ENCODE measurements around the gene SETD1A. TPM values are rescaled to one million over a fixed set of nuclear protein-coding genes. Genes with fewer than 3 reads are reported as not detected.
A peak's percentile ranks its signal among the peaks of the same experiment; 100 is the strongest.

SETD1A gene
- total and polyA plus RNA-seq, 2 experiments from 2014 or later = 2.3 to 4.0 TPM

GRCh38 chr16:31032736-31033708 is 75.5 kb downstream of the SETD1A start, which contains the start of gene STX4:
STX4 (plus strand) TSS chr16:31033558; CDS start chr16:31033806, 248 bp downstream.
- no peaks in the 10 kb centered on the region for H3K9me3 ChIP-seq (ENCODE audit: low read depth)
- H3F3A ChIP-seq (ENCODE audit: insufficient read depth) = peaks cover 8% of the 10 kb centered on the region
- 1% methylated on average over 67 to 72 of the region's 75 CpGs for WGBS, 2 experiments (ENCODE audit: low coverage in 1 of 2, low lambda C conversion rate in 2 of 2, missing lambda C conversion rate in 2 of 2)
- H3K36me3 ChIP-seq (ENCODE audit: low read depth) = peaks cover 9% of the 10 kb centered on the region; the same call in 1 of the 2 replicates
- peak within 1 kb of the TSS; percentile 96 for H3K9ac ChIP-seq
- no peaks in the 10 kb centered on the region; the same call in 1 of the 2 replicates for H4K20me1 ChIP-seq (ENCODE audit: insufficient read depth)
- peak; percentile 100 for DNase-seq
- H3K4me2 ChIP-seq (ENCODE audit: unreplicated experiment) = peak within 1 kb of the TSS; percentile 82
- H3K9me2 ChIP-seq (ENCODE audit: insufficient read depth) = no peaks in the 10 kb centered on the region
- H3K79me2 ChIP-seq (ENCODE audit: insufficient read depth) = peaks cover 38% of the 10 kb centered on the region
- TF ChIP-seq EZH2phosphoT487 (IDR thresholded peaks at IDR 0.05; ENCODE audit: insufficient read depth, low read depth) (no peak), EZH2 (IDR thresholded peaks at IDR 0.05; ENCODE audit: insufficient read depth, poor library complexity, severe bottlenecking) (no peak)
- H3K4me1 ChIP-seq (ENCODE audit: insufficient read depth) = peaks cover 7% of the 10 kb centered on the region; the same call in 1 of the 2 replicates
- H3K27ac ChIP-seq = peak within 1 kb of the TSS; percentile 97
- H3K4me3 ChIP-seq = peak within 1 kb of the TSS; percentile 98
- H3K27me3 ChIP-seq (replicated peaks; ENCODE audit: insufficient read depth) = no peaks in the 10 kb centered on the region
- H2AFZ ChIP-seq = peak within 1 kb of the TSS; percentile 79
- in situ Hi-C loops (cut with MboI) = no loop called here

DNA sequence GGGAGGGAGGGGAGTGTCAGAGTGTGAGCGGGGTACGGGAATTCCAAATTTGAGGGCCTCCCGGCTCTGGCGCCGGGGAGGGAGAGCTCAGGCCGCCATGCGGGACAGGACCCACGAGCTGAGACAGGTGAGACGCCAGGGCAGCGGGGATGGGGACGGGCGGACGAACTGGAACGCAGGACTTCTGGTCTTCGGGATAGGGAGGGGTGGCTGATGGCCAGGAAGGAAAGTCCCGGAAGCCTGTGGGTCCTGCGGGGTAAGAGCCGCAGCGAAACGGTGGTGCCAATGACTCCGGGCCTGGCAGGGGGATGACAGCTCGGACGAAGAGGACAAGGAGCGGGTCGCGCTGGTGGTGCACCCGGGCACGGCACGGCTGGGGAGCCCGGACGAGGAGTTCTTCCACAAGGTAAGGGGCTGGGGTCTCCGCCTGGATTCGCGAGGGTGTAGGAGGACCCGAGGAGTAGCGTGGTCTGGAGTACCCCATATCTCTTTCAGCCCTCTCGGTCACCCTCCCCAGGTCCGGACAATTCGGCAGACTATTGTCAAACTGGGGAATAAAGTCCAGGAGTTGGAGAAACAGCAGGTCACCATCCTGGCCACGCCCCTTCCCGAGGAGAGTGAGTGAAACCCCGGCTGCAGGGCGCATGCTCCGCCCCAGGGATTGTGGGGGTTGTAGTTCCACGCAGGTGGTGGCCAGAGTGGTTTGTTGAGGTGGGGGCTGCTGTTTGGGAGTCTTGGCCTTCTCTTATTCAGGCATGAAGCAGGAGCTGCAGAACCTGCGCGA is 76.3 kb downstream of the SETD1A start:
- H3K4me3 ChIP-seq = peak overlapping the region; percentile 98
- no peaks in the 10 kb centered on the region; the same call in 1 of the 2 replicates for H4K20me1 ChIP-seq (ENCODE audit: insufficient read depth)
- H3K9me2 ChIP-seq (ENCODE audit: insufficient read depth) = no peaks in the 10 kb centered on the region
- in situ Hi-C loops (cut with MboI) = no loop called here
- H3K27me3 ChIP-seq (replicated peaks; ENCODE audit: insufficient read depth) = no peaks in the 10 kb centered on the region
- peaks cover 7% of the 10 kb centered on the region; the same call in 1 of the 2 replicates for H3K4me1 ChIP-seq (ENCODE audit: insufficient read depth)
- H3K79me2 ChIP-seq (ENCODE audit: insufficient read depth) = peaks cover 38% of the 10 kb centered on the region
- no peak for TF ChIP-seq EZH2phosphoT487 (IDR thresholded peaks at IDR 0.05; ENCODE audit: insufficient read depth, low read depth)
- peak overlapping the region; percentile 79 for H2AFZ ChIP-seq
- WGBS, 2 experiments (ENCODE audit: low coverage in 1 of 2, low lambda C conversion rate in 2 of 2, missing lambda C conversion rate in 2 of 2) = 1 to 3% methylated on average over 43 to 47 of the region's 47 CpGs
- peak overlapping the region; percentile 82 for H3K4me2 ChIP-seq (ENCODE audit: unreplicated experiment)
- H3F3A ChIP-seq (ENCODE audit: insufficient read depth) = peaks cover 8% of the 10 kb centered on the region
- H3K9me3 ChIP-seq (ENCODE audit: low read depth) = no peaks in the 10 kb centered on the region
- H3K36me3 ChIP-seq (ENCODE audit: low read depth) = peaks cover 12% of the 10 kb centered on the region; the same call in 1 of the 2 replicates
- DNase-seq = peak; percentile 94
- peak overlapping the region; percentile 96 for H3K9ac ChIP-seq
- H3K27ac ChIP-seq = peak overlapping the region; percentile 97

Small RNA genes within 50 kb of the gene (small RNA-seq; reads per million reads assigned to genes)
- gene AC135048.1 (ENCODE audit: low read depth, low replicate concordance) = not detected

Other genes with a start within 250 kb of the SETD1A start
- gene PHKG2, start 209.3 kb upstream of the SETD1A start, total RNA-seq (2014; rRNA removed; shearing (Covaris generic)) = 12.5 and 19.9 TPM in 2 replicates
- gene PHKG2, start 209.3 kb upstream of the SETD1A start, polyA plus RNA-seq (2016; fragmentation: Nextera tagmentation; extraction: Ambion mirVana) = 15.7 and 17.0 TPM in 2 replicates
- 0.89 and 2.7 TPM in 2 replicates for gene CFAP119, start 195.7 kb upstream of the SETD1A start, total RNA-seq (2014; rRNA removed; shearing (Covaris generic))
- 4.1 and 4.6 TPM in 2 replicates for gene CFAP119, start 195.7 kb upstream of the SETD1A start, polyA plus RNA-seq (2016; fragmentation: Nextera tagmentation; extraction: Ambion mirVana)
- gene RNF40, start 195.4 kb upstream of the SETD1A start, total RNA-seq (2014; rRNA removed; shearing (Covaris generic)) = 97.9 and 99.0 TPM in 2 replicates
- 71.2 and 71.5 TPM in 2 replicates for gene RNF40, start 195.4 kb upstream of the SETD1A start, polyA plus RNA-seq (2016; fragmentation: Nextera tagmentation; extraction: Ambion mirVana)
- gene ZNF629, start 170.5 kb upstream of the SETD1A start, total RNA-seq (2014; rRNA removed; shearing (Covaris generic)) = 12.2 and 19.3 TPM in 2 replicates
- 4.8 and 5.0 TPM in 2 replicates for gene ZNF629, start 170.5 kb upstream of the SETD1A start, polyA plus RNA-seq (2016; fragmentation: Nextera tagmentation; extraction: Ambion mirVana)
- 42.5 and 77.1 TPM in 2 replicates for gene BCL7C, start 63.7 kb upstream of the SETD1A start, total RNA-seq (2014; rRNA removed; shearing (Covaris generic))
- gene BCL7C, start 63.7 kb upstream of the SETD1A start, polyA plus RNA-seq (2016; fragmentation: Nextera tagmentation; extraction: Ambion mirVana) = 62.5 and 68.1 TPM in 2 replicates
- gene CTF1, start 61.1 kb upstream of the SETD1A start, total RNA-seq (2014; rRNA removed; shearing (Covaris generic)) = 4.4 and 4.8 TPM in 2 replicates
- 2.0 and 2.1 TPM in 2 replicates for gene CTF1, start 61.1 kb upstream of the SETD1A start, polyA plus RNA-seq (2016; fragmentation: Nextera tagmentation; extraction: Ambion mirVana)
- 18.2 and 23.0 TPM in 2 replicates for gene FBXL19, start 34.2 kb upstream of the SETD1A start, total RNA-seq (2014; rRNA removed; shearing (Covaris generic))
- 0.39 and 0.64 TPM in 2 replicates for gene FBXL19, start 34.2 kb upstream of the SETD1A start, polyA plus RNA-seq (2016; fragmentation: Nextera tagmentation; extraction: Ambion mirVana)
- 36.1 and 39.7 TPM in 2 replicates for gene ORAI3, start 8.7 kb upstream of the SETD1A start, total RNA-seq (2014; rRNA removed; shearing (Covaris generic))
- 30.9 and 31.6 TPM in 2 replicates for gene ORAI3, start 8.7 kb upstream of the SETD1A start, polyA plus RNA-seq (2016; fragmentation: Nextera tagmentation; extraction: Ambion mirVana)
- 69.7 and 73.2 TPM in 2 replicates for gene HSD3B7, start 27.5 kb downstream of the SETD1A start, total RNA-seq (2014; rRNA removed; shearing (Covaris generic))
- 40.2 and 40.9 TPM in 2 replicates for gene HSD3B7, start 27.5 kb downstream of the SETD1A start, polyA plus RNA-seq (2016; fragmentation: Nextera tagmentation; extraction: Ambion mirVana)
- 2.0 and 2.3 TPM in 2 replicates for gene STX1B, start 52.9 kb downstream of the SETD1A start, total RNA-seq (2014; rRNA removed; shearing (Covaris generic))
- gene STX1B, start 52.9 kb downstream of the SETD1A start, polyA plus RNA-seq (2016; fragmentation: Nextera tagmentation; extraction: Ambion mirVana) = 0.23 and 0.46 TPM in 2 replicates
- 24.9 and 25.8 TPM in 2 replicates for gene STX4, start 75.8 kb downstream of the SETD1A start, total RNA-seq (2014; rRNA removed; shearing (Covaris generic))
- 49.3 and 52.1 TPM in 2 replicates for gene STX4, start 75.8 kb downstream of the SETD1A start, polyA plus RNA-seq (2016; fragmentation: Nextera tagmentation; extraction: Ambion mirVana)
- gene ZNF668, start 116.5 kb downstream of the SETD1A start, total RNA-seq (2014; rRNA removed; shearing (Covaris generic)) = 20.6 and 21.8 TPM in 2 replicates
- 19.5 and 20.8 TPM in 2 replicates for gene ZNF668, start 116.5 kb downstream of the SETD1A start, polyA plus RNA-seq (2016; fragmentation: Nextera tagmentation; extraction: Ambion mirVana)
- gene ZNF646, start 116.7 kb downstream of the SETD1A start, total RNA-seq (2014; rRNA removed; shearing (Covaris generic)) = 10.6 and 12.8 TPM in 2 replicates
- 3.5 and 4.0 TPM in 2 replicates for gene ZNF646, start 116.7 kb downstream of the SETD1A start, polyA plus RNA-seq (2016; fragmentation: Nextera tagmentation; extraction: Ambion mirVana)
- 7.0 and 10.5 TPM in 2 replicates for gene PRSS53, start 131.2 kb downstream of the SETD1A start, total RNA-seq (2014; rRNA removed; shearing (Covaris generic))
- 0.84 and 0.95 TPM in 2 replicates for gene PRSS53, start 131.2 kb downstream of the SETD1A start, polyA plus RNA-seq (2016; fragmentation: Nextera tagmentation; extraction: Ambion mirVana)
- gene VKORC1, start 137.0 kb downstream of the SETD1A start, total RNA-seq (2014; rRNA removed; shearing (Covaris generic)) = 444 and 480 TPM in 2 replicates
- 535 and 542 TPM in 2 replicates for gene VKORC1, start 137.0 kb downstream of the SETD1A start, polyA plus RNA-seq (2016; fragmentation: Nextera tagmentation; extraction: Ambion mirVana)
- gene BCKDK, start 150.6 kb downstream of the SETD1A start, total RNA-seq (2014; rRNA removed; shearing (Covaris generic)) = 42.1 and 71.4 TPM in 2 replicates
- 108 and 114 TPM in 2 replicates for gene BCKDK, start 150.6 kb downstream of the SETD1A start, polyA plus RNA-seq (2016; fragmentation: Nextera tagmentation; extraction: Ambion mirVana)
- gene KAT8, start 159.9 kb downstream of the SETD1A start, total RNA-seq (2014; rRNA removed; shearing (Covaris generic)) = 27.8 and 50.9 TPM in 2 replicates
- gene KAT8, start 159.9 kb downstream of the SETD1A start, polyA plus RNA-seq (2016; fragmentation: Nextera tagmentation; extraction: Ambion mirVana) = 18.4 and 19.3 TPM in 2 replicates
- not detected in 2 replicates for gene PRSS8, start 178.0 kb downstream of the SETD1A start, total RNA-seq (2014; rRNA removed; shearing (Covaris generic))
- gene PRSS8, start 178.0 kb downstream of the SETD1A start, polyA plus RNA-seq (2016; fragmentation: Nextera tagmentation; extraction: Ambion mirVana) = not detected in 2 replicates
- 0.13 TPM in 1 of 2 replicates, not detected in the other for gene PRSS36, start 192.3 kb downstream of the SETD1A start, total RNA-seq (2014; rRNA removed; shearing (Covaris generic))
- 0.19 and 2.2 TPM in 2 replicates for gene PRSS36, start 192.3 kb downstream of the SETD1A start, polyA plus RNA-seq (2016; fragmentation: Nextera tagmentation; extraction: Ambion mirVana)
- gene FUS, start 222.4 kb downstream of the SETD1A start, total RNA-seq (2014; rRNA removed; shearing (Covaris generic)) = 22.5 and 28.3 TPM in 2 replicates
- gene FUS, start 222.4 kb downstream of the SETD1A start, polyA plus RNA-seq (2016; fragmentation: Nextera tagmentation; extraction: Ambion mirVana) = 154 and 166 TPM in 2 replicates
- 20.1 and 28.1 TPM in 2 replicates for gene PYCARD, start 245.0 kb downstream of the SETD1A start, total RNA-seq (2014; rRNA removed; shearing (Covaris generic))
- 23.1 and 24.3 TPM in 2 replicates for gene PYCARD, start 245.0 kb downstream of the SETD1A start, polyA plus RNA-seq (2016; fragmentation: Nextera tagmentation; extraction: Ambion mirVana)